Fibroblast of lung (primary cell): ENCODE data around the gene PTPRA.

ENCODE experiments used
- CTCF ChIP-seq, 2 donors: IDR thresholded peaks in 1 of 2; conservative IDR thresholded peaks in 1 of 2; 1 replicate in 1 of 2; 2 replicates in 1 of 2; pipeline ENCODE4 v1.5.1; 2011 to 2012; ENCODE audit warnings: low read length in 2 of 2, control low read depth in 1 of 2, inconsistent platforms in 1 of 2, low read depth in 1 of 2, mild to moderate bottlenecking in 1 of 2
- EZH2 ChIP-seq: IDR thresholded peaks from 2 replicates; pipeline ENCODE4 v1.5.1; 2012; ENCODE audit warnings: low read length, control low read depth, mild to moderate bottlenecking; ENCODE audit errors: missing control alignments

DNA sequence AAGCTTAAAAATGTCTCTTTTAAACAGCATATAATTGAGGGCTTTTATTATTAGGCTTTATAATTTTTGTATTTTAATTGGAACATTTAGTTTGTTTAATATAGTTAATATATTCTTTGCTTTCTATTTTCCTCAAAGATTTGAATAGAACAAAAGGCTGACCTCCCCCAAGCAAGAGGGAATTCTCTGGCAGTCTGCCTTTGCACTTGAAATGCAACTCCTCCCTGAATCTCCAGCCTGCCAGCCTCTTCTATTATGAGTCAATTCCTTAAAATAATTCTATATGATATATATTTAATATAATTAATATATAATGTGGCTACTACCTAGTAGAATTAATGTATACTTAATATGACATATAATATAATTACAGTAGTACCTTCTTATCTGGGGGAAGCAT is 69.2 kb downstream of the PTPRA start:
- TF ChIP-seq CTCF (conservative IDR thresholded peaks at IDR 0.05 in 1 of 2, IDR thresholded peaks at IDR 0.05 in 1 of 2; ENCODE audit: low read depth in 1 of 2, low read length in 2 of 2), result no peak
- TF ChIP-seq EZH2, result no peak
